ENCODE data around the gene MSANTD1.

- no peak for TF ChIP-seq EZH2phosphoT487 (IDR thresholded peaks at IDR 0.05; ENCODE audit: low read depth)
- TF ChIP-seq, protein P1, sequence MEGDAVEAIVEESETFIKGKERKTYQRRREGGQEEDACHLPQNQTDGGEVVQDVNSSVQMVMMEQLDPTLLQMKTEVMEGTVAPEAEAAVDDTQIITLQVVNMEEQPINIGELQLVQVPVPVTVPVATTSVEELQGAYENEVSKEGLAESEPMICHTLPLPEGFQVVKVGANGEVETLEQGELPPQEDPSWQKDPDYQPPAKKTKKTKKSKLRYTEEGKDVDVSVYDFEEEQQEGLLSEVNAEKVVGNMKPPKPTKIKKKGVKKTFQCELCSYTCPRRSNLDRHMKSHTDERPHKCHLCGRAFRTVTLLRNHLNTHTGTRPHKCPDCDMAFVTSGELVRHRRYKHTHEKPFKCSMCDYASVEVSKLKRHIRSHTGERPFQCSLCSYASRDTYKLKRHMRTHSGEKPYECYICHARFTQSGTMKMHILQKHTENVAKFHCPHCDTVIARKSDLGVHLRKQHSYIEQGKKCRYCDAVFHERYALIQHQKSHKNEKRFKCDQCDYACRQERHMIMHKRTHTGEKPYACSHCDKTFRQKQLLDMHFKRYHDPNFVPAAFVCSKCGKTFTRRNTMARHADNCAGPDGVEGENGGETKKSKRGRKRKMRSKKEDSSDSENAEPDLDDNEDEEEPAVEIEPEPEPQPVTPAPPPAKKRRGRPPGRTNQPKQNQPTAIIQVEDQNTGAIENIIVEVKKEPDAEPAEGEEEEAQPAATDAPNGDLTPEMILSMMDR (IDR thresholded peaks at IDR 0.05; ENCODE audit: low read depth, low read length), result no peak
Observed at GRCh38 chr4:3239998-3240920, 8.7 kb upstream of the MSANTD1 start.
